Central memory CD8-positive, alpha-beta T cell (primary cell): ENCODE measurements around the gene DLL4.

Experiments used
- ATAC-seq: fragments of 150-1000 bp; cut with Tn5 transposase; replicated peaks from 2 replicates; pipeline ENCODE4 v1.10.0; 2022; ENCODE audit warnings: mild to moderate bottlenecking, moderate FRiP score, moderate number of reproducible peaks; ENCODE audit not compliant: poor library complexity, severe bottlenecking; ENCODE audit errors: extremely low read depth
- DNase-seq, 2 donors: peaks; one replicate each; pipeline ENCODE4 v3.0.0; 2021; ENCODE audit warnings: low spot score in 2 of 2
- H3K27ac Mint-ChIP-seq: one replicate; pipeline ENCODE4 v1.8.0; 2022; ENCODE audit warnings: low read depth, mild to moderate bottlenecking, moderate library complexity, mixed read lengths
- H3K27me3 Mint-ChIP-seq: one replicate; pipeline ENCODE4 v1.8.0; 2022; ENCODE audit warnings: mixed read lengths
- H3K36me3 Mint-ChIP-seq: one replicate; pipeline ENCODE4 v1.8.0; 2022; ENCODE audit warnings: mild to moderate bottlenecking, moderate library complexity, mixed read lengths; ENCODE audit not compliant: insufficient read depth
- H3K4me1 Mint-ChIP-seq: one replicate; pipeline ENCODE4 v1.8.0; 2022; ENCODE audit warnings: mixed read lengths
- H3K4me3 Mint-ChIP-seq: one replicate; pipeline ENCODE4 v1.8.0; 2022; ENCODE audit warnings: mild to moderate bottlenecking, moderate library complexity, mixed read lengths
- H3K9me3 Mint-ChIP-seq: one replicate; pipeline ENCODE4 v1.8.0; 2022; ENCODE audit warnings: mixed read lengths

Gene DLL4

GRCh38 chr15:40968290-40969085, 39.3 kb downstream of the DLL4 start:
- no peaks in the 10 kb centered on the region for H3K9me3 Mint-ChIP-seq
- peaks cover 15% of the 10 kb centered on the region for H3K27me3 Mint-ChIP-seq
- ATAC-seq = no peak
- DNase-seq = no peak
- H3K27ac Mint-ChIP-seq = no peak overlapping the region
- peaks cover 5% of the 10 kb centered on the region for H3K36me3 Mint-ChIP-seq
- H3K4me3 Mint-ChIP-seq = no peak overlapping the region
- no peaks in the 10 kb centered on the region for H3K4me1 Mint-ChIP-seq

GRCh38 chr15:40969363-40969762, 40.2 kb downstream of the DLL4 start:
- H3K36me3 Mint-ChIP-seq = peaks cover 5% of the 10 kb centered on the region
- no peaks in the 10 kb centered on the region for H3K9me3 Mint-ChIP-seq
- no peak for DNase-seq
- H3K4me3 Mint-ChIP-seq = no peak overlapping the region
- ATAC-seq = no peak
- H3K27me3 Mint-ChIP-seq = peaks cover 6% of the 10 kb centered on the region
- H3K4me1 Mint-ChIP-seq = no peaks in the 10 kb centered on the region
- H3K27ac Mint-ChIP-seq = no peak overlapping the region

GRCh38 chr15:40974879-40975278, 45.7 kb downstream of the DLL4 start:
- Mint-ChIP-seq H3K36me3 (peaks cover 18% of the 10 kb centered on the region), H3K27me3 (no peaks in the 10 kb centered on the region), H3K27ac (no peak overlapping the region), H3K9me3 (no peaks in the 10 kb centered on the region), H3K4me1 (no peaks in the 10 kb centered on the region), H3K4me3 (no peak overlapping the region)
- ATAC-seq = no peak
- no peak for DNase-seq

- ATAC-seq = no peak
- Mint-ChIP-seq H3K9me3 (no peaks in the 10 kb centered on the region), H3K4me3 (no peak overlapping the region), H3K27me3 (no peaks in the 10 kb centered on the region), H3K4me1 (no peaks in the 10 kb centered on the region), H3K36me3 (peaks cover 29% of the 10 kb centered on the region), H3K27ac (no peak overlapping the region)
- DNase-seq = no peak
Observed at GRCh38 chr15:40976819-40977218, 47.7 kb downstream of the DLL4 start.

GRCh38 chr15:40978141-40978540, 49.0 kb downstream of the DLL4 start:
- no peaks in the 10 kb centered on the region for H3K27me3 Mint-ChIP-seq
- no peaks in the 10 kb centered on the region for H3K9me3 Mint-ChIP-seq
- DNase-seq (no peak), ATAC-seq (no peak)
- H3K4me1 Mint-ChIP-seq = no peaks in the 10 kb centered on the region
- H3K27ac Mint-ChIP-seq = no peak overlapping the region
- H3K36me3 Mint-ChIP-seq = peaks cover 33% of the 10 kb centered on the region
- no peak overlapping the region for H3K4me3 Mint-ChIP-seq

- no peaks in the 10 kb centered on the region for H3K4me1 Mint-ChIP-seq
- H3K27me3 Mint-ChIP-seq = no peaks in the 10 kb centered on the region
- H3K36me3 Mint-ChIP-seq = peaks cover 38% of the 10 kb centered on the region
- H3K9me3 Mint-ChIP-seq = no peaks in the 10 kb centered on the region
- ATAC-seq (no peak), DNase-seq (no peak)
- no peak overlapping the region for H3K27ac Mint-ChIP-seq
- H3K4me3 Mint-ChIP-seq = no peak overlapping the region
Observed at GRCh38 chr15:40978562-40978961, 49.4 kb downstream of the DLL4 start.

GRCh38 chr15:40981186-40981585, 52.0 kb downstream of the DLL4 start:
- Mint-ChIP-seq H3K4me1 (no peaks in the 10 kb centered on the region), H3K9me3 (no peaks in the 10 kb centered on the region), H3K36me3 (peaks cover 53% of the 10 kb centered on the region)

GRCh38 chr15:40982855-40983254, 53.7 kb downstream of the DLL4 start:
- Mint-ChIP-seq H3K9me3 (no peaks in the 10 kb centered on the region), H3K27me3 (no peaks in the 10 kb centered on the region), H3K36me3 (peaks cover 62% of the 10 kb centered on the region), H3K4me1 (no peaks in the 10 kb centered on the region), H3K27ac (no peak overlapping the region), H3K4me3 (no peak overlapping the region)
- ATAC-seq (no peak), DNase-seq (no peak)

More at GRCh38 chr15:40981186-40981585, 52.0 kb downstream of the DLL4 start:
- Mint-ChIP-seq H3K4me3 (no peak overlapping the region), H3K27me3 (no peaks in the 10 kb centered on the region), H3K27ac (no peak overlapping the region)
- ATAC-seq = no peak
- DNase-seq = no peak

GRCh38 chr15:40984406-40984805, 55.3 kb downstream of the DLL4 start:
- no peak for ATAC-seq
- Mint-ChIP-seq H3K4me3 (no peak overlapping the region), H3K27me3 (no peaks in the 10 kb centered on the region), H3K27ac (no peak overlapping the region), H3K9me3 (no peaks in the 10 kb centered on the region), H3K36me3 (peaks cover 61% of the 10 kb centered on the region), H3K4me1 (no peaks in the 10 kb centered on the region)
- no peak for DNase-seq

- Mint-ChIP-seq H3K9me3 (no peaks in the 10 kb centered on the region), H3K36me3 (peaks cover 60% of the 10 kb centered on the region), H3K27me3 (no peaks in the 10 kb centered on the region), H3K4me3 (no peak overlapping the region), H3K4me1 (no peaks in the 10 kb centered on the region), H3K27ac (no peak overlapping the region)
- ATAC-seq (no peak), DNase-seq (no peak)
Observed at GRCh38 chr15:40984964-40985363, 55.8 kb downstream of the DLL4 start.

- no peaks in the 10 kb centered on the region for H3K4me1 Mint-ChIP-seq
- H3K4me3 Mint-ChIP-seq = no peak overlapping the region
- H3K27me3 Mint-ChIP-seq = no peaks in the 10 kb centered on the region
- peaks cover 56% of the 10 kb centered on the region for H3K36me3 Mint-ChIP-seq
- H3K27ac Mint-ChIP-seq = no peak overlapping the region
- ATAC-seq (no peak), DNase-seq (no peak)
- H3K9me3 Mint-ChIP-seq = no peaks in the 10 kb centered on the region
Observed at GRCh38 chr15:40985541-40986330, 56.6 kb downstream of the DLL4 start.

- H3K27ac Mint-ChIP-seq = no peak overlapping the region
- no peaks in the 10 kb centered on the region for H3K4me1 Mint-ChIP-seq
- peaks cover 54% of the 10 kb centered on the region for H3K36me3 Mint-ChIP-seq
- no peaks in the 10 kb centered on the region for H3K27me3 Mint-ChIP-seq
- DNase-seq = no peak
- H3K4me3 Mint-ChIP-seq = no peak overlapping the region
- H3K9me3 Mint-ChIP-seq = no peaks in the 10 kb centered on the region
- no peak for ATAC-seq
Observed at GRCh38 chr15:40986820-40987219, 57.7 kb downstream of the DLL4 start.

GRCh38 chr15:40988156-40988555, 59.0 kb downstream of the DLL4 start:
- no peaks in the 10 kb centered on the region for H3K4me1 Mint-ChIP-seq

More at GRCh38 chr15:40988156-40988555, 59.0 kb downstream of the DLL4 start:
- DNase-seq (no peak), ATAC-seq (no peak)
- Mint-ChIP-seq H3K9me3 (no peaks in the 10 kb centered on the region), H3K27me3 (no peaks in the 10 kb centered on the region), H3K27ac (no peak overlapping the region), H3K4me3 (no peak overlapping the region), H3K36me3 (peaks cover 53% of the 10 kb centered on the region)
